NCI-H82 (cell line): Measurements from ENCODE around the gene UQCR11.
A peak's percentile ranks its signal among the peaks of the same experiment; 100 is the strongest.
"Not testable (repeated sequence)": the region's sequence is repeated elsewhere in the genome, so short reads cannot be mapped to it uniquely, and the experiment has no call there.

Source experiments
- DNase-seq: peaks from one replicate; lab custom pipeline; 2025; lab: John Stamatoyannopoulos, UW

UQCR11 gene

GRCh38 chr19:1605236-1606137 is at the start of gene UQCR11:
TSS of gene UQCR11 (minus strand) at chr19:1605462. CDS start at chr19:1605409, 53 bp downstream.
- peak; percentile 95 for DNase-seq

GRCh38 chr19:1654178-1654792 is 49.0 kb upstream of the UQCR11 start:
- no peak for DNase-seq

- no peak for DNase-seq
Observed at GRCh38 chr19:1653300-1653628, 48.0 kb upstream of the UQCR11 start.

DNA sequence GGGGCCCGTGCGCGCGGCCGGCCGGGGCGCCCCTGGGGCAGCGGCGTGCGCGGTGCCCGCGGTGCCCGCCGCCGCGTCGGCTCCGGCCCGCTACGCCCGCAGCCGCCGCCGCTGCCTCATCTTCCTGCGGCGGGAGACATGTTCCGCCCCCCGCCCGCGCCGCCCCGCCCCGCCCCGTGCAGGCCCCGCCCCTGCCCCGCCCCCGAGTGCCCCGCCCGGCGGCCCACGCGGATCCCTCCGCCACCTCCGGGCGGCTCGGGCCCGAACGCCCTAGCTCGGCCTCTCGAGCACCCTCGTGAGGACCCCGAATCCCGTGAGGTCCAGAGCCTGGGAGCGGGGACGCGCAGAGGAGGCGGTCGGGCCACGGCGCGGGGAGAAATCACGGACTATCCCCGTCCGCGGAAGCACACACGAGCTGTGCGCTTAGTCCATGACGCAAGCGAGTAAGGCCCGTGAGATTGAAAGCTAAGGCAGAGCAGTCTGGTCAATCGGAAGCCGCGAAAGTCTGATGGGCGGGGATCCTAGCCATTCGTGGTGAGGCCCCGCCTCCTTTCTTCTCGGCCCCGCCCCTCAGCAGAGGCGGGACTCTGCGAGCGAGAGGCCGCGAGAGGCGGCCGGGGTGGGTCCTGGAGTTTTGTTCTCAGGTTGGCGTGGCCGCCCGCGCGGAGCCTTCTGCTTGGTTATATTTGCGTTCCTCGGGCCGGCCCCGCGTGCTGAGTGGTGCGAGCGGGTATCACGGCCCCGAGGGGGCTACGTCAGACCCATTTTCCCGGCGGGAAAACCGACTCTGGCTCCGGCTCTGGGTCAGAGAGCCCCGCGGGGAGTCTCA is 47.4 kb upstream of the UQCR11 start, which contains the start of gene TCF3:
Gene TCF3, minus strand, starts transcription at position 145 of the 829 bp plus-strand sequence. CDS start 2,367 bp downstream, outside the sequence.
- peak; percentile 98 for DNase-seq

DNA sequence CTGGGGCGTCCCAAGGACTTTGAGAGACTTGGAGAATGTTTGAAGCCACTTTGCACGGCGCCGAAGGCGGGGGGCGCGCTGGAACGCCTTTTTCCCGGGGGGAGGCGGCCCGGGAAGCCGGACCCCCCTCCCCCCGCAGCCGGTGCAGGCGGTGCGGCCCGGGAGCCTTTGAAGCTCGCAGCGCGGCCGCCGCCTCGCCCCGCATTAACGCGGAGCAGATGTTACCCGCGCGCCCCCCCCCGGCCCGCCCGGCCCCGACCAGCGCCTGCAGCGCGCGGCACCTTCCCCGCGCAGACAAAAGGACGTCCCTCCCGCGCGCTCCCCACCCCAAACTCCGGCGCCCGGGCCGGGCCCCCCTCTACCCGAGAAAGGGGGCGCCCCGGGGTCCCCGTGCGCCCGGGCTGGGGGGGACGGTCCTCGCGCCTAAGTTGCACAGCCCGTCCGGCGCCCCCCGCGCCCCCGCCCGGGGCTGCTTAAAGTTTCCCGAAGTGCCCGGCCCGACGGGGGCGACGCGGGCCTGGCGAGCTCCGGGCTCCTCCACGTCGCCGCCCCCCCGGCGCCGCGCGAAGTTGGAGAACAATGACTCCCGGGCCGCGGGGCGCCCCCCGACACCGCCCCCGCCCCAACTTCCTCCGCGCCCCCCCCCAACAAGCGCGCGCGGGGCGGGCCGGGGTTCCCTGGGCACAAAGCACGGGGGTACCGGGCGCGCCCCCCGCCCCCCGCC is 46.5 kb upstream of the UQCR11 start:
- peak; percentile 67 for DNase-seq

DNA sequence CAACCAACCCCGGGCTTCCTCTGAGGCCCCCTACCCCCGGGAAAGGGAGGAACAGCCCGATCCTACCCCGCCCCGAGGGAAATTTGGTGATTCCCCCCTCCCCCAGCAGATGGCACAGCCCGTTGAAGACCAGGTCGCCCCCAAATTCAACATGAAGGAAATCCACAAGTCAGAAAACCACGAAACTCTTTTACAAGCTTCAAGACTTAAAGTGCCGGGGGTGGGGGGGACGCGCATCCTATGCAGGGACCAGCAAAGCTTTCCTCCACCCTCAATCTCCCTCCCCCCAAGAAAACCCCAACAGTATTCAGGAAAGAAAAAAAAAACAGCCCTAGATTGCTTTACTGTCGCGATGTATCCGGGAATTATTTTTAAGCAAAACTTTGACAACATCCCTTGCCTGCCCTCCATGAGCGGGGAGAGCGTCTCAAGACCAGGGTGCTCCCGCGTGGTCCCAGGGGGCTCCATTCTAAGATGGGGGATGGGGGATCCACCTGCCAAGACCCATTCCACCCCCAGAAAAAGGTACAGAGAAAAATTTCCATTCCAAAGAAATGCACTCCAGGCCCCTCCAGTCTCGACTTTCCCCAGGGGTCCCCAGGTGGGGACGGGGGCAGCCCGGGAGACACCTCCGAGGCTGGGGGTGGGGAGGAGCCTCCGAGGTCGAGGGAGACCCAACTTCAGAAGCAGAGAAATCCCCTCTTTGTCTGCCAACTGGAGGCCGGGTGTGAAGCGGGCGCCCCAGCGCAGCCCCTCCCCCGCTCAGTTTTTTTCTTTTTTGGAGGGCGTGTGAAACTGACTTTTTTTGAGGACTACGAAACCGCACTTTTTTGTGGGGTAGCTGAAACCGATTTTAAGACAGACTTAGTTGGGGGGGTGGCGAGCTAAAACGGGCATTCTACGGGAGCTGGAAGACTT is 45.6 kb upstream of the UQCR11 start:
- peak; percentile 44 for DNase-seq

DNA sequence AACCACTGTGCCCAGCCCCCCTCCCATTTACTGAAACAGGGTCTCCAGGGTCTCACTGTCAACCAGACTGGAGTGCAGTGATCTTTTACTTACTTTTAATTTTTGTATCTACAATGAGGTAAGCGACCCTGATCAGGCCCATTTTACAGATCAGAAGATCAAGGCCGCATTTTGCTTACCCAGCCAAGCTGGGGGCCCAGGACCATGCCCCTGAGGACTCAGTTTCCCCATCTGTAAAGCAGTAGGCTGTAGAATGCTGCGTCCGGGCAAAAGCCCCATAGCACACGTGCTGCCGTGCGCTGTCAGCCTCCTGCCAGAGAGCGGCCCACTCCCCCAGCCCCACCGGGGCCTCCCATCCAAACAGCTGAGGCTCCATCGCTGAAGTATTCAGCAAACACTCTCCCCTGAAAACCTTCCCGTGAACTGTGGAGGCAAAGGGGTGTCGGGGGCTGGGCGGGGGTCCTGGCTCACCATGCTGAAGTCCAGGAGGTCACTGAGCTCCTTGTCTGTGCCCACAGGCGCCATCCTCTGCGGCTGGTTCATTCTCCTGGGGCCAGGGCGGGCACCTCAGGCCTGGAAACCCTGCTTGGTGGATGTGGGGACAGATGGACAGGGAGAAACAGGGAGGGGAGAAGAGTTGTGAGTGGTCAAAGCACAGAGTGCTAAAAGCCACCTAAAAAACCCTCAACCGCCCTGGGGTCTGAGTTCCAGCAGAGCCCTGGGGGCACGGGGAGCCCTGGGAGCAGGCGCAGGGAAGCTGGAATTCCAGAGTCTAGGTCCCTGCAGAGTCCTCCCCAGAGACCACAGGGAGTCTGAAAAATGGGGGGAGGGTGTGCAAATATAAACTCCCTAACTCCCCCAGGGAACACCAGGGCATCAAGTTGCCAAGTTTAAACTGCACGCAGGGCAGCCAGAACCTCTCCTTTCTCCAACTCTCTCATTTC is 44.7 kb upstream of the UQCR11 start:
- DNase-seq, result no peak

- DNase-seq, result no peak
Observed at GRCh38 chr19:1648920-1649541, 43.8 kb upstream of the UQCR11 start.

DNA sequence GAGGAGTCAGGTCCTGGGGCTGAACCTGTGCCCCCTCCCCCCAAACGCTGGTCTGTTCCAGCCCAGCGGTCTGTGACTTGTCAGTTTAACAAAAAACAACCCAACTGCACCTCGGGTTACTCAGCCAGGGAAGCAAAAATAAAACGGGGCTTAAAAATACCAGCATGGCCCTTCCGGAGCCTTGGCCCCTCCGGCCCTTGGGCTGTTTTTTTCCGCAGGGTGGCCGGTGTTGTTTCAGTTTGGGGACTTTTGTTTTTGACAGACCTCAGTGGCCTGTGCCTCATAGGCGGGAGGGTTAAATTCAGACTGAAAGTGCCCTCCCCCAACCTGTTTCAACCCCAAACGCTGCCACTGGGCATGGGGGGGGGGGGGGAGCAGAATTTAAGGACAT is 43.2 kb upstream of the UQCR11 start:
- DNase-seq, result no peak

DNA sequence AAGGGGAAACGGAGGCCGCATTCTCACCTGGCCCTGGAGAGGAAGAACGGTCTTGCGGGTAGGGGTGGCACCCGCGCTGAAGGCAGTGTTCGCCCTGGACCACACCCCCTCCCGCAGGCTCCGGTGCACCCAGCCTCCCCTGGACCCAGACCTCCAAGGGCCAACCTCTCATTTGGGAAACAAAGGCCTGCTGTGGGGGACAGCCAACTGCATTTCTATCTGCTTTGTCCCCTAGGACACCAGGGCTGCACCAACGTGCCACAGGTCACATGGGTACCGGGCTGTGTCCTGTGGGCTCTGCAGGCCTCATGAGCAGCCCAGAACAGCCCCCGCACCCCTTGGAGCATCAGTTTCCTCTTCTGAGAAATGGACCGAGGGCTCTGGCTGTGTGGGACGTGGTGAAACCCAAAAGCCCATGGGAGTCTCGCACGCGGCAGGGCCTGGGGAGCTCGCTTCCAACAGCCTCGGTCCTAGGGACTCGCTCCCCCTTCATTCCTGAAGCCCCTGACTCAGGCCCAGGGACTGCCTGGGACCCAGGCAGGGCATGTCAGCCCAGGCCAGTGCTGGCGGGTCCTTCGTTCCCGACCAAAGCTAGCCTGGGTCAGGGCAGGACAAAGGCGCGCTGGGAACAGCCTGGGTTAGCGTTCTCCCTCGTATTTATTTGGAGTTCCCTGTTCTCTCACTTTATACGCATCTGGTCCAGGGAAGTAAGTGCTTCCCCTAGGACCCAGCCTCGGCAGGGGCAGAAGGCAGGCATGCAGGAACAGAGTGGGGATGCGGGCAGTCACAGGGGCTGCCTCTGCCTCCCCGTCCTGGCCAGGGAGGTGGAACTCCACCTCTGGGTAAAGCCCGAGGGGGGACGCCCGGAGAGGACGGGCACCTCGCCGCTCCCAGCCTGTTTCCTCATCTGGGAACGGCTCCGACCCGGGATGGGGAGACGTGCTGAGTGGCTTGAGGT is 42.5 kb upstream of the UQCR11 start:
- no peak for DNase-seq

- DNase-seq, result no peak
Observed at GRCh38 chr19:1646659-1647453, 41.6 kb upstream of the UQCR11 start.

- DNase-seq, result no peak
Observed at GRCh38 chr19:1646149-1646548, 40.9 kb upstream of the UQCR11 start.

DNA sequence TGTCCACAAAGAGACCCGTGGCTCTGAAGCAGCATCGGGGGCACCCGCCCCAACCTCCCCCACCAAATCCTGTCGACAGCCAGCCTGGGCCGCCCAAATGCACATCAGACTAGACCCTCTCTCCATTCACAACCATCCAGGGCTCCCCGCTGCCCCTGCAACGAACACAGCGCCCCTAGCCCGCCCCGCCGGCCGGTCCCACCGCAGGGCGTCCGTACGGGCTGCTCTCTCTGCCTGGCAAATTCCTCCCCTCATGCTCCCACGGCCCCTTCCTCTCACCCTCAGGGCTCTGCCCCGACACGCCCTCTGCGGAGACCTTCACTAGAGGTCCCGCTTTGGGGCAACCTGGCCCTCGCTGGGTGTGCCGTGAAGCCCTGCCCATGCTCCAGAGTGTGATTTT is 40.0 kb upstream of the UQCR11 start:
- no peak for DNase-seq

GRCh38 chr19:1644070-1644469 is 38.8 kb upstream of the UQCR11 start:
- no peak for DNase-seq

DNA sequence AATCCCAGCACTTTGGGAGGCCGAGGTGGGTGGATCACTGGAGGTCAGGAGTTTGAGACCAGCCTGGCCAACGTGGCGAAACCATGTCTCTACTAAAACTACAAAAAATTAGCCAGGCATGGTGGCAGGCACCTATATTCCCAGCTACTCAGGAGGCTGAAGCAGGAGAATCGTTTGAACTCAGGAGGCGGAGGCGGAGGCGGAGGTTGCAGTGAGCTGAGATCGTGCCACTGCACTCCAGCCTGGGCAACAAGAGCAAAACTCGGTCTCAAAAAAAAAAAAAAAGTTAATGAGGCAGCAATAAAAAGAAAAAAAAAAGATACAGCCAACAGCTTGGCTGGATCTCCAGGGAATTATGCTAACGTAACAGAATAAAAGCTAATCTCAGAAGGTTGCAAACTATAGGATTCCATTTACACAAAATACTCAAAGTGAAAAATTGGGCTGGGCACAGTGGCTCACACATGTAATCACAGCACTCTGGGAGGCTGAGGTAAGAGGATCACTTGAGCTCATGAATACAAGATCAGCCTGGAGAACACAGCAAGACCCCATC is 35.7 kb upstream of the UQCR11 start:
- DNase-seq, result not testable (repeated sequence)

DNA sequence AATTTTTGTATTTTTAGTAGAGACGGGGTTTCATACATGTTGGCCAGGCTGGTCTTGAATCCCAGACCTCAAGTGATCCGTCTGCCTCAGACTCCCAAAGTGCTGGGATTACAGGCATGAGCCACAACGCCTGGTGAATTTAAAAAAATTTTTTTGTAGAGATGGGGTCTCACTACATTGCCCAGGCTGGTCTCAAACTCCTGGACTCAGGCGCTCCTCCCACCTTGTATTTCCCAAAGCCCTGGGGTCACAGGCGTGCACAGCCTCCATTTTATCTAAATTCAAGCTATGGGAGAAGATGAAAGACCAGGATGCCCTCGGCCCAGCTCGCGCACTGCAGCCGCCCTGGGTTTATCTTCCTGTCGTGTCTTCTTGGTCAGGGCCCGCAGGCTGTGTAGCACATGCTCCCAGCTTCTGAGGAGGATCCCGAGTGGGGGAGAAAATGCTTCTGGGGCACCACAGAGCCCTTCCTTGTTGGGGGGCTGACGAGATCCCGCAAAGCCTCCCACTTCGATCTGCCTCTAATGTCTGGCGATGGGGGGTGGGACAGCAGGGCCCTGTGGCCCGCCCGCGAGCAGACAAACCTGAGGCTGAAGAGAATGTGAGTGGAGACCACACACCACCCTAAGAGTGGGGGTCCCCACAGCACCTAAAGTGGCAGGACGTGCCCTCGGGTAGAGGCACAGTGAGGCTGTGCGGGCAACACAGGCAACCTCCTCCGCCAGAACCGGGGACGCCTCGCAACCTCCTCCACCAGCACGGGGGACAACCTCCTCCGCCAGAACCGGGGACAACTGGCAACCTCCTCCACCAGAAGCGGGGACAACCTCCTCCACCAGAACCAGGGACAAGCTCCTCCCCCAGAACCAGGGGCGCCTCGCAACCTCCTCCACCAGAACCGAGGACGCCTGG is 31.3 kb upstream of the UQCR11 start:
- no peak for DNase-seq
